ENCODE measurements around the gene ZNF282. TPM values are rescaled to one million over a fixed set of nuclear protein-coding genes. Genes with fewer than 3 reads are reported as not detected.
"Not testable (repeated sequence)": the region's sequence is repeated elsewhere in the genome, so short reads cannot be mapped to it uniquely, and the experiment has no call there.

Gene ZNF282
- total RNA-seq, 2 experiments from 2014 or later = 24.7 to 26.2 TPM

DNA sequence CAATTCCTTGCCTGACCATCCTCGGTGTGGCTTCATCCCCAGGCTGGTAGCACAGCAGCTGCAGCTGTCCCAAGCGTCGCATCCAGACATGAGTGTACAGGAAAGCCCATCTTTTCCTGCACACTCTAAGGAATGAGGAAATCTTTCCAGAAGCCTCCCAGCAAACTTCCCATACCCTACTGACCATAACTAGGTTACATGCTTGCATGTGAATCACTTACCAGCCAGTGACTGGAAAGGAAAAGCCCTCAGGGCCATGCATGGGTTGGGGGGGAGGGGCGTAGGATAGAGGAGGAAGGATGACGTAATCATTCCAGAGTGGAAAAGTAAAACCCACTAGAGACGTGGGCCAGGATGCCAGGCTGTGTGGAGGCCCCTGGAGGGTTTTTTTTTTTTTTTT lies 25.2 kb downstream of the ZNF282 start:
- no peaks in the 10 kb centered on the region for H3K9me3 Mint-ChIP-seq
- no peak overlapping the region for H3K27ac Mint-ChIP-seq
- H3K4me3 Mint-ChIP-seq = no peak overlapping the region
- ATAC-seq (ENCODE audit: low read depth) (no peak), DNase-seq (no peak)
- H3K36me3 Mint-ChIP-seq = peaks cover 34% of the 10 kb centered on the region
- POLR2A ChIA-PET = no interaction called here
- H3K27me3 Mint-ChIP-seq = no peaks in the 10 kb centered on the region
- no peaks in the 10 kb centered on the region for H3K4me1 Mint-ChIP-seq

- H3K4me3 Mint-ChIP-seq = no peak overlapping the region
- POLR2A ChIA-PET = no interaction called here
- H3K9me3 Mint-ChIP-seq = no peaks in the 10 kb centered on the region
- no peaks in the 10 kb centered on the region for H3K4me1 Mint-ChIP-seq
- ATAC-seq (ENCODE audit: low read depth) = no peak
- peaks cover 33% of the 10 kb centered on the region for H3K36me3 Mint-ChIP-seq
- no peak for DNase-seq
- H3K27ac Mint-ChIP-seq = no peak overlapping the region
- H3K27me3 Mint-ChIP-seq = no peaks in the 10 kb centered on the region
These were observed 27.8 kb downstream of the ZNF282 start for GRCh38 chr7:149223176-149223575.

DNA sequence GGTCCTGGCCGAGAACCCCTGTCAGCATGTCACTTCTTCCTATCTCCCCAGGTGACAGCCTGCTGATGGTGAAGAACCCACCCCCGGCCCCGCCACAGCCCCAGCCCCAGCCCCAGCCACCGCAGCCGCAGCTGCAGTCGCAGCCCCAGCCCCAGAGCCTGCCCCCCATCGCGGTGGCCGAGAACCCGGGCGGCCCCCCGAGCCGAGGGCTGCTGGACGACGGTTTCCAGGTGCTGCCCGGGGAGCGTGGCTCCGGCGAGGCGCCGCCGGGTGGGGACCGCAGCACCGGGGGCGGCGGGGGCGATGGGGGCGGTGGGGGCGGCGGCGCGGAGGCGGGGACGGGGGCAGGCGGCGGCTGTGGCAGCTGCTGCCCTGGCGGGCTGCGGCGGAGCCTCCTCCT lies 28.4 kb downstream of the ZNF282 start:
- no peaks in the 10 kb centered on the region for H3K4me1 Mint-ChIP-seq
- no peak for ATAC-seq (ENCODE audit: low read depth)
- H3K27ac Mint-ChIP-seq = no peak overlapping the region
- no peaks in the 10 kb centered on the region for H3K27me3 Mint-ChIP-seq
- POLR2A ChIA-PET = no interaction called here
- peaks cover 29% of the 10 kb centered on the region for H3K36me3 Mint-ChIP-seq
- no peak overlapping the region for H3K4me3 Mint-ChIP-seq
- H3K9me3 Mint-ChIP-seq = no peaks in the 10 kb centered on the region
- DNase-seq = no peak

DNA sequence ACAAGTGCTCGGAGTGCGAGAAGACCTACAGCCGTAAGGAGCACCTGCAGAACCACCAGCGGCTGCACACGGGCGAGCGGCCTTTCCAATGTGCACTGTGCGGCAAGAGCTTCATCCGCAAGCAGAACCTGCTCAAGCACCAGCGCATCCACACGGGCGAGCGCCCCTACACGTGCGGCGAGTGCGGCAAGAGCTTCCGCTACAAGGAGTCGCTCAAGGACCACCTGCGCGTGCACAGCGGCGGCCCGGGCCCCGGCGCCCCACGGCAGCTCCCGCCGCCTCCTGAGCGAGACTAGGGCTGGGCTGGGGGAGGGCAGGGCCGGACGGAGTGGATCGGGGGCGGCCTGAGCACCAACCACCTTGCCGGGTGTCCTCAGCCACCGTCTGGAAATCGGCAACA lies 29.0 kb downstream of the ZNF282 start:
- Mint-ChIP-seq H3K9me3 (no peaks in the 10 kb centered on the region), H3K36me3 (peaks cover 23% of the 10 kb centered on the region), H3K4me1 (no peaks in the 10 kb centered on the region), H3K4me3 (no peak overlapping the region), H3K27me3 (no peaks in the 10 kb centered on the region), H3K27ac (no peak overlapping the region)
- POLR2A ChIA-PET = no interaction called here
- no peak for ATAC-seq (ENCODE audit: low read depth)
- DNase-seq = no peak

- POLR2A ChIA-PET = no interaction called here
- Mint-ChIP-seq H3K9me3 (no peaks in the 10 kb centered on the region), H3K27me3 (no peaks in the 10 kb centered on the region), H3K36me3 (peaks cover 19% of the 10 kb centered on the region), H3K27ac (no peak overlapping the region), H3K4me3 (no peak overlapping the region), H3K4me1 (no peaks in the 10 kb centered on the region)
- ATAC-seq (ENCODE audit: low read depth) = no peak
- DNase-seq = no peak
These were observed 29.8 kb downstream of the ZNF282 start for GRCh38 chr7:149225106-149225505.

GRCh38 chr7:149225656-149226055 lies 30.3 kb downstream of the ZNF282 start:
- no peaks in the 10 kb centered on the region for H3K27me3 Mint-ChIP-seq
- H3K4me1 Mint-ChIP-seq = no peaks in the 10 kb centered on the region
- DNase-seq (no peak), ATAC-seq (ENCODE audit: low read depth) (no peak)
- H3K36me3 Mint-ChIP-seq = peaks cover 19% of the 10 kb centered on the region
- POLR2A ChIA-PET = no interaction called here
- H3K27ac Mint-ChIP-seq = no peak overlapping the region
- H3K4me3 Mint-ChIP-seq = no peak overlapping the region
- no peaks in the 10 kb centered on the region for H3K9me3 Mint-ChIP-seq

GRCh38 chr7:149226366-149226765 lies 31.0 kb downstream of the ZNF282 start:
- DNase-seq; H3K4me3 Mint-ChIP-seq; POLR2A ChIA-PET; H3K9me3 Mint-ChIP-seq; ATAC-seq (ENCODE audit: low read depth); H3K27ac Mint-ChIP-seq; H3K4me1 Mint-ChIP-seq; H3K27me3 Mint-ChIP-seq: not testable (repeated sequence)
- H3K36me3 Mint-ChIP-seq = peaks cover 14% of the 10 kb centered on the region

DNA sequence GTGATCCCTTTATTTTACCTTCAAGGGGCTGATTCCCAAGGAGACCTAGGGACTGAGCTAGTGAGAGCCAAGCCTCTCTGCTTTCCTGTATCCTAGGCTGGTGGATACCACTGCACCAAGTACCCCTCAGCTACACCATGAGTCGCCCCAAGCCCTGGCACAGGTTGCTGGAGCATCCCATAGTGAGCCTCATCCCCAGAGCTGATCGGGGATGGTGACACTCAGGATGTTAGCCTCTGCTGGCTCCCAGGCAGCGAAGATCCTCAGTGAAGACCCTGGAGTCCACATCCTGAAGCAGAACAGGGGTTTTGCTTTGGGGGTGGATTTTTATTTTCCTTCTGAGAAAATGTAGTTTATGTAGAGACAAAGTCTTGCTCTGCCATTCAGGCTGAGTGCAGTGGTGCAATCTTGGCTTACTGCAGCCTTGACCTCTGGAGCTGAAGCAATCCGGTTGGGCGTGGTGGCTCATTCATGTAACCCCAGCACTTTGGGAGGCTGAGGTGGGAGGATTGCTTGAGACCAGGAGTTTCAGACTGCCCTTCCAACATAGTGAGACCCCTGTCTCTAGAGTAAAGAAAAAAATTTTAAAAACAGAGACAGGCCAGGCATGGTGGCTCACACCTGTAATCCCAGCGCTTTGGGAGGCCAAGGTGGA lies 31.6 kb downstream of the ZNF282 start:
- no peaks in the 10 kb centered on the region for H3K4me1 Mint-ChIP-seq
- peaks cover 11% of the 10 kb centered on the region for H3K36me3 Mint-ChIP-seq
- ATAC-seq (ENCODE audit: low read depth) = no peak
- H3K27ac Mint-ChIP-seq = no peak overlapping the region
- POLR2A ChIA-PET = no interaction called here
- no peak for DNase-seq
- no peak overlapping the region for H3K4me3 Mint-ChIP-seq
- H3K27me3 Mint-ChIP-seq = no peaks in the 10 kb centered on the region
- no peaks in the 10 kb centered on the region for H3K9me3 Mint-ChIP-seq

DNA sequence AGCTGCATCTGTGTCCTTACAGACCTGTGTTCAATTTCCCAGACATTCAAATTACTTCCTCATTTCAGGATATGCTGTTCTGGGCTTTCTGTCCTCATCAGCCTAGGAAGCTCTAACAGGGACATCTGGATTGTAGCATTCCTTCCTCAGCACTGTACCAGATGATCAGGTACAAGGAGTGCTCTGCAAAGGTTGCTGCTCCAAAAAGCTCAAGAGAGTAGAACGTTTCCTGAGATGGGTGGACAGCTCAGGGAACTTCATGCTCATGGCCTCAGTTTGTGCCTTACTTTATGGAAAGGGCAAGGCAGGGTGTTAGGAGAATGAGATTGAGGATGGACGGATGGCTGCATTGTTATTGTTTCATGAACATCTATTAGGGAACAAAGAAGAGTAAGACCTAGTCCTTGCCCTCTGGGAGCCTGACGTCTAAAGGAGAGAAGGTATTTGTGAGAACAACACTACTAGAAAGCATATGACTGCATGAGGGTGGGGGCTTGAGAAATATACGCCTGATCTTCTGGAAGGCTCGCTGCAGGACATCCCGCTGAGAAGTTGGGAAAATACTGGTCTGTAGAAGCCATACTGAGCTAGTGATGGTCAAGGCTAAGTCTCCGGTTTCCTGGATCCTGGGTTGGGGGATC lies 33.6 kb downstream of the ZNF282 start:
- Mint-ChIP-seq H3K4me3 (no peak overlapping the region), H3K27me3 (no peaks in the 10 kb centered on the region), H3K4me1 (no peaks in the 10 kb centered on the region), H3K36me3 (peaks cover 8% of the 10 kb centered on the region), H3K27ac (no peak overlapping the region), H3K9me3 (no peaks in the 10 kb centered on the region)
- POLR2A ChIA-PET = interaction anchor here (0.7 to 0.8 kb wide), 2 partner anchors 20 to 33 kb away, joined by 3 to 4 read pairs; partner anchors contain the start of gene ZNF282
- ATAC-seq (ENCODE audit: low read depth) (no peak), DNase-seq (no peak)

DNA sequence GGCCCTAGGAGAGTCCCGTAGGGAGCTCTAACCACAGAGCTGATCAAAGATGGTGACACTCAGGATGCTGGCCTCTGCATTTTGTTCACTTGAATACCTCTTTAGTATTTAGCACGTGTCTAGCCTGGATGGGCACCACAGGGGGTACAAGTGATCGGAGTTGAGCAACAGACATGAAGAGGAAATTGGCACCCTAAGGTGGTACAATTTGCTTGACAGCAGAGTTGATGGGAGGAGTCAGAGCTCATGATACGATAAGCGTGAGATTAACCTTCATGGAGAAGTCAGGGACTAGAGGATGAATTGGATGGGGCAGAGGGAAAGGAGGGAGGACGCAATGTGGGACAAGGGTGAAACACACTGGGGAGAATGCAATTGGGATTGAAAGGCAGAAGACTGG lies 34.2 kb downstream of the ZNF282 start:
- POLR2A ChIA-PET = interaction anchor here (0.8 kb wide), 1 partner anchor 34 kb away, joined by 3 read pairs; the partner anchor contains the start of gene ZNF282
- Mint-ChIP-seq H3K9me3 (no peaks in the 10 kb centered on the region), H3K4me3 (no peak overlapping the region), H3K4me1 (no peaks in the 10 kb centered on the region), H3K27me3 (no peaks in the 10 kb centered on the region), H3K27ac (no peak overlapping the region), H3K36me3 (peaks cover 8% of the 10 kb centered on the region)
- ATAC-seq (ENCODE audit: low read depth) = peak; percentile 13
- no peak for DNase-seq

- H3K4me3 Mint-ChIP-seq = no peak overlapping the region
- POLR2A ChIA-PET = no interaction called here
- no peak for ATAC-seq (ENCODE audit: low read depth)
- H3K27ac Mint-ChIP-seq = no peak overlapping the region
- H3K27me3 Mint-ChIP-seq = no peaks in the 10 kb centered on the region
- DNase-seq = no peak
- no peaks in the 10 kb centered on the region for H3K9me3 Mint-ChIP-seq
- no peaks in the 10 kb centered on the region for H3K4me1 Mint-ChIP-seq
- no peaks in the 10 kb centered on the region for H3K36me3 Mint-ChIP-seq
These were observed 37.0 kb downstream of the ZNF282 start for GRCh38 chr7:149232362-149232761.

- H3K36me3 Mint-ChIP-seq, H3K27me3 Mint-ChIP-seq, H3K9me3 Mint-ChIP-seq, H3K27ac Mint-ChIP-seq, H3K4me3 Mint-ChIP-seq, DNase-seq, POLR2A ChIA-PET, H3K4me1 Mint-ChIP-seq: not testable (repeated sequence)
- peak; percentile 20 for ATAC-seq (ENCODE audit: low read depth)
These were observed 38.4 kb downstream of the ZNF282 start for GRCh38 chr7:149233655-149234204.

DNA sequence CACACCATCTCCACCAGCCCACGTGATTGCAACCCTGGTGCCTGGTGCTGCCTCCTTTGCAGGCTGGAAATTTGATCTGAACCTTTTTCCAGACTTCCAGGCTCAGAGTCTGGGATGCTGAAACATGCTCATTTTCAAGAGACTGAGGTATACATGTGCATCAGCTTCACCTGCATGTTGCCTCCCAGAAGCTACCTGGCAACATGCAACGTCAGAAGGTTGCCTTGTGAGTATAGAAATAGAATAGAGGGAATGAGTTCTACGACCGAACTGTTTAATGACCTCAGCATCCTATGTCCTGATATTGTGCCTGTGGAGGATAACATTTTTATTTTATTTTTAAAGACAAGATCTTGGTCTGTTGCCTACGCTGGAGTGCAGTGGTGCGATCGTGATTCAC lies 42.2 kb downstream of the ZNF282 start:
- peaks cover 12% of the 10 kb centered on the region for H3K4me1 Mint-ChIP-seq
- H3K27ac Mint-ChIP-seq = no peak overlapping the region
- no peak overlapping the region for H3K4me3 Mint-ChIP-seq
- no peak for DNase-seq
- no peaks in the 10 kb centered on the region for H3K27me3 Mint-ChIP-seq
- POLR2A ChIA-PET = no interaction called here
- peaks cover 5% of the 10 kb centered on the region for H3K36me3 Mint-ChIP-seq
- peaks cover under 1% of the 10 kb centered on the region for H3K9me3 Mint-ChIP-seq
- no peak for ATAC-seq (ENCODE audit: low read depth)

- Mint-ChIP-seq H3K27me3 (no peaks in the 10 kb centered on the region), H3K36me3 (peaks cover 9% of the 10 kb centered on the region), H3K27ac (no peak overlapping the region), H3K9me3 (peaks cover 3% of the 10 kb centered on the region), H3K4me3 (no peak overlapping the region), H3K4me1 (peaks cover 14% of the 10 kb centered on the region)
- ATAC-seq (ENCODE audit: low read depth) = no peak
- DNase-seq = no peak
- POLR2A ChIA-PET = no interaction called here
These were observed 42.7 kb downstream of the ZNF282 start for GRCh38 chr7:149238051-149238450.

All from activated naive CD8-positive, alpha-beta T cell treated with anti-CD3 and anti-CD28 coated beads, Interleukin-2, amount 10 ng/mL, durations not matched to agents 7 days and 5 days (primary cell).